Stimulated activated CD8-positive, alpha-beta memory T cell treated with anti-CD3 and anti-CD28 coated beads, Interleukin-12 subunit alpha, Interleukin-12 subunit beta, amount 100 ng/mL, for 24 hours (primary cell): ENCODE results near the gene DET1.
"Not testable (repeated sequence)": the region's sequence is repeated elsewhere in the genome, so short reads cannot be mapped to it uniquely, and the experiment has no call there.

Source experiments
- DNase-seq: peaks from one replicate; pipeline ENCODE4 v3.0.0-alpha.2; 2020; ENCODE audit errors: extremely low read depth

Gene DET1

DNA sequence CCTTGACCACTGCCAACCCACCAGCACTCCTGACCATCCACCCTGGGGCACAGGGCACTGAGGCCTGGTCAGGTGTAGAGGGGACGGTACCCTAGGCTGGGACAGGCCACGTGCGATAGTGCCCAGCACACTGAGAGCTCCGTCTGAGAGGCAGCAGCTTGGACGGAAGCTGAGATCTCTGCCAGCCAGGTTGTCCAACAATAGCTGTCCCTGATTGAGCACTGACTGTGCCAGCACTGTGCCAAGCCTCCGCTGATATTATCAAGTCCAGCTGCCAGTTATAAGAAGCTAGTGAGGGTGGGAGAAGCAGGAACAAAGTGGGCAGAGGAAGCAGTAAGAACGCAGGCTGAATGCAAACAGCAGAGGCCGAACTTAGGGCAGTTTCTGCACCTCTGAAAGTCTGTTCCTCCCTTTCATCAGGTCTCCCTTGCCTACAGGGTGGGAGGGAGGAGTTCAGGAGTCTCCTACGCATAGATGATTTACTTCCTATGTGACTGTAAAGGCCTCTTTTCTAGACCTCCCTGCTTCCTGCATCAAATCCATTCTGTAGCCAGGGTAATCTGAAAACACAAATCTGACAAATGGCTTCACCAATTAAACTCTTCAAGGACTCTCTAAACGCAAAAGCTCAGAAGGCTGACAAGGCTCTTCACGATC is 49.2 kb downstream of the DET1 start:
- DNase-seq: no peak

DNA sequence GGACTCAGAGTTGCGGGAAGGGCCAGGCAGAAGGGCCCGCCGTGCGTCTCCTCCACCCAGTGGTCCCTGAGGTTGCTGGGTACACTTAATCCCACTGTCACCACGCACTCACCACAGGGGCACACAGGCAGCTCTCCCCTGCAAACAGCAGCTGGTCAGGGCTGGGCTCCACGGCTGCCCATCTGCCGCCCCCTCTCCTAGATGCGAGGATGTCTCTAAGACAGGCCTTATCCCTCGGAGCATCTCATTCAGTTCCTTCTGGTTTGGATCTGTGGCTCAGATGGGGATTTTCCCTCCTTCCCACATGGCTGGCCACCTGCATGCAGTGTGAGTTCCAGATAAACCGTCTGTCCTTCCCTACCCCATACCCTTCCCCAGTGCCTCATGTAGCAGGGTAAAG is 52.6 kb downstream of the DET1 start:
- no peak for DNase-seq

DNA sequence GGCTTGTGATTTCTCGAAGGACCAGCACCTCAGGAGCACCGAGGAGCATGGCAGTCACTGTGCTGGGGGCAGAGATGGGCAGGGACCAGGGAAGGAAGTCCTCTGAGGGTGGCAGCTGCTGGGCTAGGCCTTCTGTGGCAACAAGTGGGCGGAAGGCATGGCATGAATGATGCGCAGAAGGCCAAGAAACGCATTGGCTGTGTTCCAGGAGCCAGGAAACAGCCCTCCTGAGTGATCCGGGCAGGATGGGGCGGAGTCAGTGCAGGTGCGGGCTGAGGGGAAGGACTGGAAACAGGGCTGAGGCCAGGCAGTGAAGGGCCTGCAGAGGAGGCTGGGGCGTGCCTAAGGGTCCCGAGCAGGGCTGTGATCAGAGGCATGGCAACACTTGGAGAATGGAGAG is 55.3 kb downstream of the DET1 start:
- DNase-seq: no peak

- DNase-seq: no peak
Measured at GRCh38 chr15:88490036-88490435, 56.4 kb downstream of the DET1 start.

GRCh38 chr15:88489321-88489720 is 57.2 kb downstream of the DET1 start:
- DNase-seq: no peak

GRCh38 chr15:88487796-88488523 is 58.5 kb downstream of the DET1 start:
- DNase-seq: no peak

- no peak for DNase-seq
Measured at GRCh38 chr15:88487178-88487795, 59.2 kb downstream of the DET1 start.

DNA sequence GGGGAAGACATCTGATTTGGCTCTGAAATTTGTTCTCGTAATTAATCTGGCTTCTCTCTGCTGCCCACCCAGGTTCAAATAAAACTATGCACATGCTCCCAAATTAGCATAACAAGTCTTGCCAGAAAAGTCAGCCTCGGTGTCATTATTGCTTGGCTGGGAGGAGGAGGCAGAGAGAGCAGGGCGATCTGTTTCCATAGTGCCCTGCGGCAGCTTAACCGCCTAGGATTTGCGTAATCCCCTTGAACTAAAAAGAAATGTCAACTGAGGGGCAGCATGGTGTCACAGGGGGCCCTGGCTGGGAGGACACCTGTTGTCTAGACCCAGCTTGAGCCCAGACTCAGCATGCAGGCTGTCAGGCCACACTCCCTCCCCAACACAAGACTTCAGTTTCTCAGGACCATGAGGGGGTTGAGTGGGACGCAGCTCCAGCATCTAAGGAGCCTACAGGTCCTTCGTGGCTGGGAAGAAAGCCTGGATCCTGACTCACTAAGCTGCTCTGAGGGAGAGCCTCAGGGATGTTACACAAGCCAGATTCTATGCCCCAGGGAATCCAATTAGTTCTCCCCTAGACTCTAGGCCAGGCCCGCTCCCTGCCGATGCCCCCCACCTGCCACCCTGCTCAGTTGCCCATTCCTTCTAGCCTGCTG is 61.7 kb downstream of the DET1 start:
- no peak for DNase-seq

- DNase-seq: no peak
Measured at GRCh38 chr15:88482263-88482662, 64.2 kb downstream of the DET1 start.

- no peak for DNase-seq
Measured at GRCh38 chr15:88480981-88481380, 65.5 kb downstream of the DET1 start.

GRCh38 chr15:88479169-88479568 is 67.3 kb downstream of the DET1 start:
- no peak for DNase-seq

GRCh38 chr15:88477904-88478303 is 68.6 kb downstream of the DET1 start:
- DNase-seq: no peak

- DNase-seq: no peak
Measured at GRCh38 chr15:88477126-88477525, 69.4 kb downstream of the DET1 start.

GRCh38 chr15:88476635-88477060 is 69.8 kb downstream of the DET1 start:
- DNase-seq: no peak

DNA sequence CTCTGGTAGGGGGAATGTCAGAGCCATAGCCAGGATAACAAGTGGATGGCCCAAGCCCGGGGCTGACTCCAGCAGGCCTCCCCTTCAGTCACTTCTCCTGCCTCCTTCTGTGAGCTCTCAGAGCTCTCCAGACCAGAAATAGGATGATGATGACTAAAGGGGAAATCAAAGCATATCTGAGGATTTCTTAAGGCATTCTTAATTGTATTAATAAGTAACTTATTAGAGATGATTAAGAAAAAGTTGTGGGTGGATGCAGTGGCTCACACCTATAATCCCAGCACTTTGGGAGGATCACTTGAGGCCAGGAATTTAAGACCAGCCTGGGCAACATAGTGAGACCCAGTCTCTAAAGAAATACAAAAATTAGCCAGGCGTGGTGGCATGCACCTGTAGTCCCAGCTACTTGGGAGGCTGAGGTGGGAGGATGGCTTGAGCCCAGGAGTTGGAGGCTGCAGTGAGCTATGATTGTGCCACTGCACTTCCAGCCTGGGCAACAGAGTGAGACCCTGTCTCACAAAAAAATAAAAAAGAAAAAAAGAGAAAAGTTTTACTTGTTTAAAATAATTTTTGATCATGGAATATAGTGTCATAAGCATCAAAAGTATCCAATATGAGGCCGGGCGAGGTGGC is 72.7 kb downstream of the DET1 start:
- not testable (repeated sequence) for DNase-seq

- DNase-seq: no peak
Measured at GRCh38 chr15:88472225-88472624, 74.3 kb downstream of the DET1 start.

GRCh38 chr15:88470625-88471372 is 75.7 kb downstream of the DET1 start:
- no peak for DNase-seq

- DNase-seq: no peak
Measured at GRCh38 chr15:88469321-88469720, 77.2 kb downstream of the DET1 start.

- not testable (repeated sequence) for DNase-seq
Measured at GRCh38 chr15:88468721-88469120, 77.8 kb downstream of the DET1 start.

DNA sequence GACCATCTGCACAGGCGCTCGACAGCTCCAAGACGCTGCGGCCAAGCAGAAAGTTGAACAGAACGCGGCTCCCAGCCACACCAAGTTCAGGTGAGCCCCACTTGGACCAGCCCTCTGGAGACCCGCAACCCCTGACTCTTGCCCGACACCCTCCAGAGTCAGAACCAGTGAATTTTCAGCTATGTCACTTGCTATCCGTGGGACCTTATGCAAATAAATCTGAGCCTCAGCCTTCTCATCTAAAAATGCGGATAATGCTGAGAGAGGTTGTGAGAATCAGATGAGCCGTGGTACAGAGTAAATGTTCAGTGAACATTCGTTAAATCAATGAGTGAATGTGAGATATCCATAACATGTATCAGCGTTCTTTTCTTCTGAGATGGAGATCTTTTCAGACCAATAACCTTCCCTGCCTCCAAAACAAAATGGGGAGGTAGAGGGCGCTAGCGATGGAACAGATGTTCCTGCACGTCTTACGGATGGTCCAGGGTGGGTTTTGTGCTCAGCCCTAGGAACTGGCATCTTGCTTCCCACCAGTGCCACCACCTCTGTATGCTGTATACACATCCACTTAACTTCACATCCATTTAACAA is 78.4 kb downstream of the DET1 start:
- DNase-seq: no peak
